Keratinocyte (primary cell): ENCODE results near the gene EZH2. TPM values are rescaled to one million over a fixed set of nuclear protein-coding genes. Genes with fewer than 3 reads are reported as not detected.

Experiments
- DNase-seq: peaks from one replicate; pipeline ENCODE4 v3.0.0-alpha.2; 2011; ENCODE audit warnings: low read depth, missing footprints, low spot score
- FAIRE-seq: peaks from 2 replicates; lab custom pipeline; 2011; peaks lifted over from hg19 to GRCh38; lab: Jason Lieb, UNC
- H2AFZ ChIP-seq: 2 replicates; pipeline ENCODE4 v1.6.0; 2012; ENCODE audit warnings: low read length, control low read depth, inconsistent platforms; ENCODE audit not compliant: control insufficient read depth
- H3K27ac ChIP-seq: 2 replicates; pipeline ENCODE4 v1.5.1; 2011; ENCODE audit warnings: low read length; ENCODE audit not compliant: control insufficient read depth, insufficient read depth
- H3K27me3 ChIP-seq: 3 replicates; pipeline ENCODE4 v1.6.0; 2011; ENCODE audit warnings: low read length; ENCODE audit not compliant: control insufficient read depth, insufficient read depth; ENCODE audit errors: extremely low read depth
- H3K36me3 ChIP-seq, 2 experiments: 2 replicates in 1 of 2; 3 replicates in 1 of 2; pipeline ENCODE4 v1.5.1; 2011; ENCODE audit warnings: low read length in 2 of 2, mild to moderate bottlenecking in 1 of 2; ENCODE audit not compliant: control insufficient read depth in 2 of 2, insufficient read depth in 2 of 2; ENCODE audit errors: extremely low read depth in 1 of 2
- H3K4me1 ChIP-seq: 3 replicates; pipeline ENCODE4 v1.5.1; 2011; ENCODE audit warnings: low read length; ENCODE audit not compliant: control insufficient read depth, insufficient read depth; ENCODE audit errors: extremely low read depth
- H3K4me2 ChIP-seq: 3 replicates; pipeline ENCODE4 v1.6.0; 2011; ENCODE audit warnings: low read depth, low read length; ENCODE audit not compliant: control insufficient read depth, insufficient read depth; ENCODE audit errors: extremely low read depth
- H3K4me3 ChIP-seq, 3 experiments: fragments of 200-600 bp in 1 of 3; sonication (generic) in 1 of 3; 2 replicates in 2 of 3; 3 replicates in 1 of 3; pipeline ENCODE4 v1.5.1; 2011 to 2016; ENCODE audit warnings: low read length in 3 of 3, mild to moderate bottlenecking in 3 of 3, control low read depth in 2 of 3, inconsistent platforms in 1 of 3, low read depth in 1 of 3, mixed read lengths in 1 of 3, mixed run types in 1 of 3, moderate library complexity in 1 of 3; ENCODE audit not compliant: control insufficient read depth in 2 of 3, insufficient read depth in 2 of 3; ENCODE audit errors: extremely low read depth in 1 of 3
- H3K79me2 ChIP-seq: 2 replicates; pipeline ENCODE4 v1.6.0; 2012; ENCODE audit warnings: low read length; ENCODE audit not compliant: control insufficient read depth, insufficient read depth
- H3K9ac ChIP-seq: 3 replicates; pipeline ENCODE4 v1.6.0; 2011; ENCODE audit warnings: low read length; ENCODE audit not compliant: control insufficient read depth, insufficient read depth; ENCODE audit errors: extremely low read depth
- H3K9me1 ChIP-seq: 3 replicates; pipeline ENCODE4 v1.6.0; 2011; ENCODE audit warnings: low read length; ENCODE audit not compliant: control insufficient read depth, insufficient read depth; ENCODE audit errors: extremely low read depth
- H3K9me3 ChIP-seq: 2 replicates; pipeline ENCODE4 v1.5.1; 2012; ENCODE audit warnings: low read depth, low read length; ENCODE audit not compliant: control insufficient read depth
- H4K20me1 ChIP-seq: 3 replicates; pipeline ENCODE4 v1.6.0; 2011; ENCODE audit warnings: low read length; ENCODE audit not compliant: control insufficient read depth, insufficient read depth; ENCODE audit errors: extremely low read depth
- CTCF ChIP-seq, 3 experiments: IDR thresholded peaks in 1 of 3; conservative IDR thresholded peaks in 1 of 3; optimal IDR thresholded peaks in 1 of 3; 2 replicates in 2 of 3; 3 replicates in 1 of 3; pipeline versions ENCODE3 to v1.5.1; 2011; ENCODE audit warnings: low read length in 3 of 3, mild to moderate bottlenecking in 3 of 3, moderate library complexity in 2 of 3, control low read depth in 1 of 3, inconsistent platforms in 1 of 3; ENCODE audit not compliant: insufficient read depth in 2 of 3; ENCODE audit errors: extremely low read depth in 1 of 3
- EZH2 ChIP-seq: IDR thresholded peaks from one replicate; pipeline ENCODE4 v1.6.1; 2012; ENCODE audit warnings: inconsistent platforms, mild to moderate bottlenecking, low read length, moderate library complexity
- dilution Hi-C: fragments of 300-500 bp; cut with MboI; formaldehyde crosslinking; loops from one replicate; pipeline ENCODE4 v1.7.0; 2020; ENCODE audit warnings: low sequenced_read_pairs; ENCODE audit not compliant: extremely low pct_ligation_motif_present
- polyA plus RNA-seq, 5 experiments: library from polyadenylated mRNA; depleted of rRNA in 3 of 5; stranded (reverse) in 3 of 5; stranded (forward) in 1 of 5; unstranded in 1 of 5; fragments of >200 nt; gene quantifications; 1 replicate in 1 of 5; 2 replicates in 3 of 5; 3 replicates in 1 of 5; pipeline versions ENCODE4 v1.2.1 to v1.2.3, GENCODE V29; 2011 to 2012; ENCODE audit warnings: missing spikeins in 2 of 5, low read depth in 1 of 5, low replicate concordance in 1 of 5

The EZH2 gene
- polyA plus RNA-seq, 1 donor (not counting 4 experiments of a cell fraction or from before 2014, with no cell fraction given): 16.0 TPM

- Histone ChIP-seq H3K27ac (no peak overlapping the region), H2AFZ (peak overlapping the region; percentile 35), H3K9ac (no peak overlapping the region), H3K36me3 (no peaks in the 10 kb centered on the region), H3K4me3 (no peak overlapping the region), H3K27me3 (no peaks in the 10 kb centered on the region), H4K20me1 (no peaks in the 10 kb centered on the region), H3K4me1 (peaks cover 3% of the 10 kb centered on the region), H3K9me1 (no peaks in the 10 kb centered on the region), H3K9me3 (no peaks in the 10 kb centered on the region), H3K79me2 (no peaks in the 10 kb centered on the region), H3K4me2 (no peak overlapping the region)
- TF ChIP-seq EZH2 (no peak), CTCF (optimal IDR thresholded peaks at IDR 0.05 in 1 of 3, IDR thresholded peaks at IDR 0.05 in 1 of 3, conservative IDR thresholded peaks at IDR 0.05 in 1 of 3; ENCODE audit: extremely low read depth in 1 of 3, insufficient read depth in 2 of 3, low read length in 3 of 3) (no peak)
- dilution Hi-C loops: no loop called here
- DNase-seq: no peak
- no peak for FAIRE-seq
Measured at GRCh38 chr7:148898845-148899484, 14.9 kb upstream of the EZH2 start.

- dilution Hi-C loops: no loop called here
- no peak for FAIRE-seq
- no peak overlapping the region for H3K4me2 ChIP-seq
Measured at GRCh38 chr7:148894591-148894990, 10.5 kb upstream of the EZH2 start.

More at GRCh38 chr7:148894591-148894990, 10.5 kb upstream of the EZH2 start:
- no peaks in the 10 kb centered on the region for H3K9me3 ChIP-seq
- H3K9ac ChIP-seq: no peak overlapping the region
- no peaks in the 10 kb centered on the region for H3K27me3 ChIP-seq
- no peak overlapping the region for H3K4me3 ChIP-seq
- H2AFZ ChIP-seq: no peak overlapping the region
- no peaks in the 10 kb centered on the region for H3K79me2 ChIP-seq
- H3K4me1 ChIP-seq: peaks cover 3% of the 10 kb centered on the region
- no peaks in the 10 kb centered on the region for H3K36me3 ChIP-seq
- TF ChIP-seq EZH2: no peak
- no peak for TF ChIP-seq CTCF (optimal IDR thresholded peaks at IDR 0.05 in 1 of 3, IDR thresholded peaks at IDR 0.05 in 1 of 3, conservative IDR thresholded peaks at IDR 0.05 in 1 of 3; ENCODE audit: extremely low read depth in 1 of 3, insufficient read depth in 2 of 3, low read length in 3 of 3)
- DNase-seq: no peak
- H4K20me1 ChIP-seq: no peaks in the 10 kb centered on the region
- H3K27ac ChIP-seq: no peak overlapping the region
- H3K9me1 ChIP-seq: no peaks in the 10 kb centered on the region
